ENCODE results near the gene JMJD8.
A peak's percentile ranks its signal among the peaks of the same experiment; 100 is the strongest.

The JMJD8 gene

DNA sequence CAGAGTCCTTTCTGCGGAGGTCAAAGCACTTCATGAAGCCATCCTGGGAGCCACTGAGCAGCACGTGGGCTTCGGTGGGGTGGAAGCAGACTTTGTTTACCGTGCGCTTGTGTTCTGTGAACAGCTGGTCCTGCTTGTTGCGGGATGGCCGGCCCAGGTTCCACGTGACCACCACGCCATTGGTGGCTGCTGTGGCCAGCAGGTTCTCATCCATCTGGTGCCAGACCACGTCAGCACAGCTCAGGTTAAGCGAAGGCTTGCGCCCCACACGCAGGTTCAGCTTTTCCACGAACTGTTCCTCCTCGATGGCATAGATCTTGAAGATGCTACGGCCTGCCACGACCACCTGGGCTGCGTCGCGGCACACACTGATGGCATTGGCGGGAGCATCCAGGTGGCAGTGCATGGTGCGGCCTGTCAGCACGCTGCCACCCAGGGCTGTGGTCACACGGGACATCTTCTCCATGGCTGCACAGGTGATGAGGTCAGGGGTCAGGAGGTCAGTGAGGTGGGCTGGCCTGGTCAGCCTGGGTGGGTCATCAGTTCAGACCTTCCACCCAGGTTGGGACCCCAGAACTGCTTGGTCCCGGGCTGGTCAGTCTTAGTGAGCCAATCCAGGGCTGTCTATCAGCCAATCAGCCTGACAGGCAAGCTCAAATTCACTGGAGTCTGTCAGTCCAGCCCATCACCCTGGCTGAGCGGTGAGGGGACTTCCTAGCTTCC lies 5.2 kb upstream of the JMJD8 start:
- DNase-seq (ENCODE audit: low spot score), result no peak

GRCh38 chr16:687499-687898 lies 3.4 kb upstream of the JMJD8 start:
- no peak for DNase-seq (ENCODE audit: low spot score)

DNA sequence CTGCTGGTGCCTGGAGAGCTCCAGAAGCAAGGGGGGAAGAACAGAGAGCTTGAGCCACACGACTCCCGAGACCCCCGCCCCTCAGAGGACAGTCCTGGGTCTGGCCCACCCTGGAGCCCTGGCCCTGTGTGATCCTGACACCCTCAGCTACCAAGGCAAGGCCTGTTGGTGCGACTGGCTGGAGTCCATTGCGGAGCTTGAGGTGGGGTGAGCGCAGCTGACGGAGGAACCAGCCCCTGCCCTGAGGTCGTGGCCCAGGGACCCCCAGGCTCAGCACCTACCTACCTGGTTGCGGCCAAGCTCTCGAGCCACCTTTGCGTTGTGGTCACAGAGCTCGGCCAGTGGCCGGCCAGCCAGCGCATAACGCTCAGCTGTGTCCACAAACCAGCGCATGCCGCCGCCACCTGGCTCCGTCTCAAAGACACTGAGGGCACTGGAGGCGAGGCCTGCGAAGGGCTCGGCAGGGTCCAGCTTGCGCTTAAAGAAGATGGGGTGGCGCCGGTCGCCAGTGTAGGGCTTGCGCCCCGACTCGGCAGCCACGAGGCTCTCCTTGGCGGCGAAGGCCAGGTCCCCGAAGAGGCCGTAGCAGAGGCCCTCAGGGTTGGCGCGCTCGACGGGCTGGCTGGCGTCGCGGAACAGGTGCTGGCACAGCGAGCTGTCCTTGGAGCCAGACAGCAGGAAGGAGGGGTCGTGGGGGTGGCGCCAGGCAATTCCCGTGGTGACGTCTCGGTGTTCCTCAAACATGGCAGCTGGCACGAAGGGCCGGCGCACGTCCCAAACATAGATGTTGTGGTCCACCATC lies 2.5 kb upstream of the JMJD8 start:
- no peak for DNase-seq (ENCODE audit: low spot score)

DNA sequence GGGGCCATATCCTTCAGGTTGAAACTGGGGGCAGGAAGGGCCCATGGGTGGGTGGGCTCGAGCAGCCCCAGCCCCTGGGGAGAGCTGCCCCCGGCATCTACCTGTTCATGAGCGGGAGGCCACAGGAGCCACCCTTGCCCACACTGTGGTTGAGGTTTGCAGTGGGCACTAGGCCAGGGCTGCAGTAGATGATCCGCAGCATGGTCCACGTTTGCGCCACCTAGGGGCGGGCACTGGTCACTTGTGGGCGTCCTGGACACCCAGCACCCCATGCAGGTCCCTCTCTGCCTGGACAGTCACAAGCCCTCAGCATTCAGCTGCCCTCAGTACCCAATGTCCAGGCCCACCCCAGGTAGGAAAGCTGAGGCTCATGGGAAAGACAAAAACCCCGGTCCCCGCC lies 1.8 kb upstream of the JMJD8 start:
- no peak for DNase-seq (ENCODE audit: low spot score)

DNA sequence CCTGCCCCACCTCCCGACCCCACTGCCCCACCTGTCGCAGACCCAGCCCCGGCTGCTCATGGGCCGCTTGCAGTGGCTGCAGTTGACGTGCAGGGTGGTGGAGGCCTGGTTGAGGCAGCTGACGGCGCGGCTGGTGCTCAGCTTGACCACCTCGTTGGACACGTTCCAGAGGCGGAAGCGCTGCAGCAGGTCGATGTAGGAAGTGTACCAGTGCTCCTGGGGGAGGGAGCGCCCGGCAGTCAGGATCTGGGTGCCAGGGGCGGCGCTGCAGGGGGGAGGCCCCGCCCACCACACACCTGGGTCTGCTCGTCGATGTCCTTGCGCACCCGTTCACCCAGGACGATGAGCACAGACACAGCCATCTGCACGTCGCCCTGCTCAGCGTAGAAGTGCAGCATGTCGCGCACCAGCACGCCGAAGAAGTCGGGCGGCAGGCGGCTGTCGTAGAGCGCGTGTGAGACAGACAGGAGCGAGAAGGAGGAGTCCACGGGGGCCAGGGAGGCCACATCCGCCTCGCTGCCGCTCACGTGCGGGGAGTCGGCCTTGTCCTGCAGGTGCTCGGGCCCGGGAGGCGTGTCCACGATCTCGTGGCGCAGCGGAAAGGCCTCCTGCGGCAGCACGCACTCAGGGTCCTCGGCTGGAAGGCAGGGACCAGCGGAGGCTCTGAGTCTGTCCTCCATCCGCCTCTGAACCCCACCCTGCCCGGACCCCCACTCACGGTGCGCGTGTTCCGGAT lies 995 bp upstream of the JMJD8 start:
- DNase-seq (ENCODE audit: low spot score), result no peak

DNA sequence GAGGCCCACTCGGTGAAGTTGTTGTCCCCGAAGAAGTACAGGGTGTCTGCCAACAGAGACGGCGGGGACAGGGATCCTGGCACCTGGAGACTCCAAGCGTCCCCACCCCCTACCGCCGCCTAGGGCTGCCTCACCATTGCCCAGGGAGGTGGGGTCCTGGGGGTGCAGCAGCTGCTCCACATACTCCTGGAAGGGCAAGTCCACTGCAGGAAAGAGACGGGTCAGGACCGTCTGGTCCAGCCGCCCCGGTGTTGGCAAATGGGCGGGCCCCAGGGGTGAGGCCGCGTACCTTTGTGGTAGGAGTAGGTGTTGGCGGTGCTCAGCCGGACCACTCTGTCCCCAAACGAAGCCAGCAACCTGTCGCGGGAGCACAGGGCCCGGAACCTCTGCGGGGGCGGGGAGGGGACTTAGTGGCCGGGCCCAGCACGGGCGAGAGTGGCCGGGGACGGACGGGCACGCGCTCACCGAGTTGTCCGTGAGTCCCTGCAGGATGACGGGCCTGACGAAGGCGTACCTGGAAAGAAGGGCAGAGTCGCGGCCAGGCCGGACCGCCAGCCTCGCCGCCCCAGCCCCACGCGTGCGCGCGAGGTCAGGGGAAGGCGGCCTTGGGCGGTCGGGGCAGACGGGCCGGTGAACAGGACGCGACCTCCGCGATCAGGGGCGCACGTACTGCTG lies 601 bp downstream of the JMJD8 start:
- DNase-seq (ENCODE audit: low spot score), result no peak

DNA sequence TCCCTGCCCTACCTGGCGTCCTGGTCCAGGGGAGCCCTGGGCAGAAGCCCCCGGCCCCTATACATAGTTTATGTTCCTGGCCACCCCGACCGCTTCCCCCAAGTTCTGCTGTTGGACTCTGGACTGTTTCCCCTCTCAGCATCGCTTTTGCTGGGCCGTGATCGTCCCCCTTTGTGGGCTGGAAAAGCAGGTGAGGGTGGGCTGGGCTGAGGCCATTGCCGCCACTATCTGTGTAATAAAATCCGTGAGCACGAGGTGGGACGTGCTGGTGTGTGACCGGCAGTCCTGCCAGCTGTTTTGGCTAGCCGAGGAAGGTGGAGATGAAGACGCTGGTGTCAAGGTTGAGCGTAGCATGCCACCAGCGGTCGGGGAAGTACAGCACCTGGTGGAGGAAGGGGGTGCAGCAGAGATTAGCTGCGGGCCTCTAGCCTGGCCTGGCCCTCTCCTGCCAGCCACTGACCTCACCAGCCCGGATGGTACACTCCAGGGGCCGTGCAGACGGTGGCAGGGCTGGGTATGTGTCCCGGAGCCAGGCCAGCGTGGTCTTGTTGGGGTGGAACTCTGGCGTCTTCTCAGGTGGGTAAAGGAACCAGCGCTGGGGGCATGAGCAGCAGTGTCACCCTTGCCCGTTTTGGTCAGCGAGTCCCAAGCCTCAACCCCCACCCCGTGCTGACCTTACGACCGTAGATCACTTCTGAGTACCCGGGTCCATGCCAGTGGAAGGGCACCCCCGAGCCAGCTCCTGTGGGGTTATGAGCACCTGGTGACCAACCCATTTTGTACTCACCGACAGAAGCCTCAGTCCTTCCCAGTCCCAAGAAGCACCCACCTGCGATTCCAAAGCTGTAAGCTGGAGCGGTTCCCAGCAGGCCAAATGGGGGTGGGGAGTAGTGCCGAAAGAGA lies 1.4 kb downstream of the JMJD8 start:
- DNase-seq (ENCODE audit: low spot score), result no peak

DNA sequence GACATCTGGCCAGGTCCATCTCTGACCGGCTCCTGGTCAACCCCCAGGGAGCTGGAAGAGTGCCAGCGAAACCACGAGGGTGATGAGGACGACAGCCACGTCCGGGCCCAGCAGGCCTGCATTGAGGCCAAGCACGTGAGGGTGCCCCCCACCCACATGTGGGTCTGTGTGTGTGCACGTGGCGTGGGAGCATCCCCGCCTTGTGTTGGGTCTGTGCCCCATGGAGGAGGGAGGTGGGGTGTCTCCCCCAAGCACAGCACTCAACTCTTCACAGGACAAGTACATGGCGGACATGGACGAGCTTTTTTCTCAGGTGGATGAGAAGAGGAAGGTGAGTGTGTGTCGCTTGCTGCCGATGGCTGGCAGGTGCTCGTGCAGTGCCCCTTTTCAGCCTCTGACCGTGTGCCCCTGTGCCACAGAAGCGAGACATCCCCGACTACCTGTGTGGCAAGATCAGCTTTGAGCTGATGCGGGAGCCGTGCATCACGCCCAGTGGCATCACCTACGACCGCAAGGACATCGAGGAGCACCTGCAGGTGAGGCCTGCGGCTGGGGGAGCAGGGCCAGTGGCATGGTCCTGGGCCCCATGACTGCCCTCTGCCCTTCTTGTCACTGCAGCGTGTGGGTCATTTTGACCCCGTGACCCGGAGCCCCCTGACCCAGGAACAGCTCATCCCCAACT lies 2.2 kb downstream of the JMJD8 start:
- no peak for DNase-seq (ENCODE audit: low spot score)

DNA sequence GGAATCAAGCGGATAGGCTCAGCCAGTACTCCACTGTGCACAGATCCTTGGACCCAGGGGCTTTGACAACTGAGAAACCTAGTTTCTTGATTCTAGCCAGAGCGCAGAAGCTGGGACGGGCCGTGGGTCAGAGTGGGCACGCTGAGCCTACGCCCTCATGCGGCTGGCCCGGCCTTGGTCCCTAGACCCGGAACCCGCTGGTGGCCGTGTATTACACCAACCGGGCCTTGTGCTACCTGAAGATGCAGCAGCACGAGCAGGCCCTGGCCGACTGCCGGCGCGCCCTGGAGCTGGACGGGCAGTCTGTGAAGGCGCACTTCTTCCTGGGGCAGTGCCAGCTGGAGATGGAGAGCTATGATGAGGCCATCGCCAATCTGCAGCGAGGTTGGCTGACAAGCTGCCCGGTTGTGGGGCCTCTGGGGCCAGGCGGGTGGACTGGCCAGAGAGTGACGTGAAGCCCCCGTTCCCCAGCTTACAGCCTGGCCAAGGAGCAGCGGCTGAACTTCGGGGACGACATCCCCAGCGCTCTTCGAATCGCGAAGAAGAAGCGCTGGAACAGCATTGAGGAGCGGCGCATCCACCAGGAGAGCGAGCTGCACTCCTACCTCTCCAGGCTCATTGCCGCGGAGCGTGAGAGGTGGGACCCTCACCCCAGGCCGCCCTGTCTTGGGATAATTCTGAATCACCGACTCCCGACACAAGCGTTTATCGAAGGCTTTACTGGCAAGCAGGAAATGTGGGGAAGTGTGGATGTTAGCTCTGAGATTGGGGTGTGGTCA lies 3.0 kb downstream of the JMJD8 start:
- no peak for DNase-seq (ENCODE audit: low spot score)

GRCh38 chr16:680625-680945 lies 3.5 kb downstream of the JMJD8 start:
- no peak for DNase-seq (ENCODE audit: low spot score)

GRCh38 chr16:679814-680624 lies 4.1 kb downstream of the JMJD8 start, which contains the start of gene STUB1:
Gene STUB1, plus strand, starts transcription at chr16:680410. Its CDS starts 116 bp downstream, at chr16:680526.
- DNase-seq (ENCODE audit: low spot score), result peak; percentile 96

DNA sequence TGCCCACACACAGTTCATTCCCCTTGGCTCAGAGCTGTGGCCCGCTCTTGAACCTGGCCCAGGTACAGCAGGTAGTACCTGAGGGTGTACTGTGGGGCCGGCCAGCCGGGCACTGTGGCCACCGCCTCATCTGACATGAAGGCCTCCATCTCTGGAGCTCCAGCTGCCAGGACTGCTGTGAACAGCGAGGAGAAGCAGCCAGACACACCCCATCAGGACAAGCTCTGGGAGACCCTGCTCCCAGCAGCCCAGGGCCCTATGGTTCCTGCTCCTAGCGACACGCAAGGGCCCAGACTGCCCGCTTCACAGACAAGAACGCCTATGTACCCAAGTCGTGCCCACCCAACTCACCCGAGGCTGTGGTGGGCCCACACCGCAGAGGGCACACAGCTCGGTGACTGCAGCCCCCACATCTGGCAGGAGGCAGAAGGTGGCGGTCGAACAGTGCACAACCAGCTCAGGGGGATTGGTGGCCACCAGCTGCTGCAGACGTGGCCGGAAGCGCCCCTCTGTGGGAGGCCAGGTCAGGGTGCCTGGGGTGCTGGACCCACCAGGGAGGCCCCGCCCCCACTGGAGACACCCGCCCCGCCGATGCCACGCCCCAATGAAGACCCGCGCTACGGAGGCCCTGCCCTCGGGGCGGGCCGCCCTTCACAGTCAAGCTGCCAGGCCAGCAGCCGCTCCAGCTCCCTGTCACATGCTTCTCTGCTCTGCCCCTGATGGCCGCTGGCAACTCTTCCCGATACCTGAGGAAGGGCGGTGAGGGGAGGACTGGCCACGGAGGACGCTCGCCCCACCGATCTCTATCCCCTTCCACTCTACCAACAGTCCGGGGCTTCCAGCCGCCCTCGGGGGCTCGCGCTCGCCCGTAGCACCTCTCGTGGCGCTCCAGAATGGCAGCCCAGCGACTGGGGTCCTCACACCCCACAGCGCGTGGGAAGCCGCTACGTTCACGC lies 5.0 kb downstream of the JMJD8 start:
- no peak for DNase-seq (ENCODE audit: low spot score)

DNA sequence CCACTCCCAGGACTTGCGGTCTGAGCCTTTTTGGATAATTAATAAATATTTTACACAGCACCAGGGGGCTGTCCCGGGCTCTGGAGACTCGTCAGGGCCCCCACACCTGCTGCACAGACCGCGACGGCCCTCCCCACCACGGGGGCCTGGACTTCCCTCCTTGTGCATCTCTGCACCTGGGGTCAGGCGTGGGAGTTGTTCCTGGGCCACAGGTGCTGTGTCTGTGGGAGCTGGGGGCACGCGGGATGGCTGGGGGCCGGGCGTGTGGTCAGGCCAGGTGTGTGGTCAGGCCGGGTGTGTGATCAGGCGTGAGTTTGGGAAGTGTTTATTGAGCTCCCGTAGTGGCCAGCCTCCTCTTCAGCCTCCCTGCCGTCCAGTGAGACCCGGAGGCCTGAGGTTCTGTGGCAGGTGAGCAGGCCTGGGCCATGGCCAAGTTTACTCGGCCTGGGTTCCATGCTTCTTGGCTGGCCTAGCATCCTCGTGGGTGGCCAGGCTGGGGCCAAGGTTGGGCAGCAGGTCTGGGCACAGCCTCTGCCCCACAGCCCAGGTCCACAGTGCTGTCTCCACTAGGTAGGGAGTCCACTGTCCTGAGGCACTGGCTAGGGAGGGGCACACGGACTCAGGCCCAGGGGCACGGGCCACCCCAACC lies 5.8 kb downstream of the JMJD8 start:
- DNase-seq (ENCODE audit: low spot score), result no peak

GRCh38 chr16:677316-678190 lies 6.6 kb downstream of the JMJD8 start:
- DNase-seq (ENCODE audit: low spot score), result no peak

GRCh38 chr16:676913-677312 lies 7.2 kb downstream of the JMJD8 start:
- DNase-seq (ENCODE audit: low spot score), result no peak

- DNase-seq (ENCODE audit: low spot score), result no peak
Observed at GRCh38 chr16:676565-676902, 7.6 kb downstream of the JMJD8 start.

Measured in left forelimb (tissue), 1 donor.